HG03442 (cell line): ENCODE measurements around the gene KRTAP20-4.

Source experiments
- ATAC-seq: cut with Tn5 transposase; IDR thresholded peaks from one replicate; pipeline ENCODE4 v1.9.1; 2021; ENCODE audit warnings: mild to moderate bottlenecking, moderate library complexity; ENCODE audit not compliant: unreplicated experiment

The KRTAP20-4 gene

GRCh38 chr21:30646904-30647414 is 26.5 kb downstream of the KRTAP20-4 start:
- no peak for ATAC-seq

DNA sequence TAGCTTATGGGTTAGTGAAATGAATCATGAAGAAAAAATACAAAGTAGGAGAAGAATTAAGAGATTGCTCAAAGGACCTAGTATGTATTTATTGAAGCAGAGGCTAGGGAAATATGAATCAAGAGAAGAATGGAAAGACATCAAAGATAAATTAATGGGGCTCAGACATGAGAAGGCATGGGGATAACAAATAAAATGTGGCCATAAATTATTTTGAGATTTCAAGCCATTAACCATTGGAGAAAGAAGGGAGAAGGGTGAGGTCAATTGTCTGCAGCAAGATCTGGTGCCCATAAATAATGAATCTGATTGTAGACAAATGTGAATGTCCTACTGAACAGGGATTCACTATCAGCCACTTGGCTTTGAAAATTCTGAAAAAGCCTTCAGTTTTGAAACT is 32.5 kb downstream of the KRTAP20-4 start:
- ATAC-seq, result no peak

DNA sequence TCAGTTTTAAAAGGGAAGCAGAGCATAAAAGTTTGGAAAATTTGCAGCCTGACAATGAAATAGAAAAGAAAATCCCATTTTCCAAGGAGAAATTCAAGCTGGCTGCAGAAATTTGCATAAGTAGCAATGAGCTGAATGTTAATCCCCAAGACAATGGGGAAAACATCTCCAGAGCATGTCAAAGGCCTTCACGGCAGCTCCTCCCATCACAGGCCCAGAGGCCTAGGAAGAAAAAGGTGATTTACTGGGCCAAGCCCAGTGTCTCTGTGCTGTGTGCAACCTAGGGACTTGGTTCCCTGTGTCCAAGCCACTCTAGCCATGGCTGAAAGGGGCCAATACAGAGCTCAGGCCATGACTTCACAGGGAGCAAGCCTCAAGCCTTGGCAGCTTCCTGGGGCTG is 48.3 kb downstream of the KRTAP20-4 start:
- no peak for ATAC-seq
